ENCODE measurements around the gene AGAP2. TPM values are rescaled to one million over a fixed set of nuclear protein-coding genes. Genes with fewer than 3 reads are reported as not detected.

The AGAP2 gene
- total and polyA plus RNA-seq, 2 of the 13 experiments (the other 11 are each of a cell fraction or from before 2014, with no cell fraction given): 0.38 to 0.45 TPM

GRCh38 chr12:57729321-57729844 is 9.2 kb downstream of the AGAP2 start:
- FAIRE-seq (no peak), ATAC-seq (no peak), DNase-seq (ENCODE audit: low spot score) (no peak)
- TF ChIP-seq PTBP1 (IDR thresholded peaks at IDR 0.05; ENCODE audit: low read depth, low read length, poor library complexity, severe bottlenecking): no peak
- TF ChIP-seq ZNF564 (CRISPR knock-in tag; IDR thresholded peaks at IDR 0.05): no peak
- no peak for TF ChIP-seq HDAC1 (CRISPR knock-in tag; IDR thresholded peaks at IDR 0.05)
- TF ChIP-seq MXI1 (IDR thresholded peaks at IDR 0.05; ENCODE audit: borderline replicate concordance, low read depth, low read length): no peak
- TF ChIP-seq ZNF879 (CRISPR knock-in tag; IDR thresholded peaks at IDR 0.05): no peak
- TF ChIP-seq DZIP1 (CRISPR knock-in tag; IDR thresholded peaks at IDR 0.05): no peak
- TF ChIP-seq SRSF1 (optimal IDR thresholded peaks at IDR 0.05; ENCODE audit: low read depth, low read length): no peak
- TF ChIP-seq TEF (CRISPR knock-in tag; IDR thresholded peaks at IDR 0.05): no peak
- TF ChIP-seq ZNF572 (CRISPR knock-in tag; IDR thresholded peaks at IDR 0.05): no peak
- TF ChIP-seq TOE1 (CRISPR knock-in tag; IDR thresholded peaks at IDR 0.05): no peak
- TF ChIP-seq ZNF691 (CRISPR knock-in tag; IDR thresholded peaks at IDR 0.05; ENCODE audit: borderline replicate concordance, low read depth): no peak
- Histone ChIP-seq H3K9me3 (ENCODE audit: low read length) (no peaks in the 10 kb centered on the region), H3K27me3 (ENCODE audit: control insufficient read depth in 1 of 2, insufficient read depth in 2 of 2, low read length in 2 of 2) (peaks cover 2 to 38% of the 10 kb centered on the region in 2 experiments; a peak in 4 of 5 replicates), H3K36me3 (replicated peaks in 1 of 2; ENCODE audit: control insufficient read depth in 1 of 2, insufficient read depth in 2 of 2, low read length in 2 of 2) (no peaks in the 10 kb centered on the region), H3K4me2 (ENCODE audit: low read depth, low read length) (no peak overlapping the region), H3K79me2 (ENCODE audit: insufficient read depth, low read length) (no peaks in the 10 kb centered on the region), H3K4me1 (ENCODE audit: insufficient read depth, low read length) (peaks cover 6% of the 10 kb centered on the region), H4K20me1 (ENCODE audit: insufficient read depth, low read length) (no peaks in the 10 kb centered on the region), H2AFZ (ENCODE audit: low read length) (no peak overlapping the region), H3K27ac (ENCODE audit: extremely low read length, insufficient read depth, low read length) (no peak overlapping the region), H3K9ac (ENCODE audit: insufficient read depth, low read depth, low read length) (no peak overlapping the region), H3K4me3 (replicated peaks in 1 of 3; ENCODE audit: insufficient read depth in 1 of 3, low read depth in 2 of 3, low read length in 3 of 3) (no peak overlapping the region)
- in situ Hi-C loops (cut with HindIII; ENCODE audit: extremely low pct_ligation_motif_present, low pct_unique_long_range_greater_than_20kb): no loop called here
- intact Hi-C loops (cut with micrococcal nuclease; ENCODE audit: unreplicated experiment): no loop called here
- POLR2A ChIA-PET: no interaction called here
- WGBS (ENCODE audit: low lambda C conversion rate): 21% methylated on average over 5 of the region's 5 CpGs
- BruUV-seq (replicated peaks): no TSS peak
- CTCF ChIA-PET (ENCODE audit: low intra/inter-chr PET ratio, low total read pairs): no interaction called here
